ENCODE data around the gene RRP9. TPM values are rescaled to one million over a fixed set of nuclear protein-coding genes. Genes with fewer than 3 reads are reported as not detected.
A peak's percentile ranks its signal among the peaks of the same experiment; 100 is the strongest.
"Not testable (repeated sequence)": the region's sequence is repeated elsewhere in the genome, so short reads cannot be mapped to it uniquely, and the experiment has no call there.

The RRP9 gene
- total RNA-seq, 4 donors from 2014 or later = 7.1 to 29.5 (median 11.1) TPM

DNA sequence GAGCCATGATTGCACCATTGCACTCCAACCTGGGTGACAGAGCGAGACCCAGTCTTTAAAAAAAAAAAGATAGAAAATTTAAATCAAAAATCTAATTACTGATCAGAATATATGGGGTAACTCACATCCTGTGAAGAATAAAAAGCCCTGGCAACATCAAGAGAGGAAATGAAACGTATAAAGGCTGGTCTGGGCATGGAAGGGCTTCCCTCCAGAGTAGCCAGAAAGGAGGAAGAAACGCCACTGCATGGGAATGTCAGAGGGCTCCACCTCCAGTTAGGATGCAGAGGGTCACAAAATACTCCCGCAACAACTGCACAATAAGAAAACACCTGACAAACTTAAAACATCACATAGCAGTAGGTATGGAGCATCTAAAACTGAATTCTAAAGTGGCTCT, 33.7 kb downstream of the RRP9 start:
- intact Hi-C loops (cut with DNase I; ENCODE audit: low total_unique reads) (no loop called here), in situ Hi-C loops (cut with MboI; ENCODE audit: low pct_ligation_motif_present in 1 of 4, low pct_unique_long_range_greater_than_20kb in 1 of 4, low sequenced_read_pairs in 3 of 4) (no loop called here)
- WGBS, 2 donors (ENCODE audit: low coverage in 1 of 2) = 73 to 84% methylated on average over 3 to 4 of the region's 4 CpGs
- H3K9me3 ChIP-seq = no peaks in the 10 kb centered on the region
- DNase-seq = no peak
- no peak overlapping the region for H3K4me3 ChIP-seq
- H3K4me1 ChIP-seq = no peaks in the 10 kb centered on the region
- H3K27ac ChIP-seq = no peak overlapping the region
- no peaks in the 10 kb centered on the region for H3K36me3 ChIP-seq
- TF ChIP-seq EP300 (IDR thresholded peaks at IDR 0.05; ENCODE audit: low read depth) (no peak), POLR2A (IDR thresholded peaks at IDR 0.05) (no peak), POLR2AphosphoS5 (IDR thresholded peaks at IDR 0.05) (no peak)
- TF ChIP-seq, protein P1, sequence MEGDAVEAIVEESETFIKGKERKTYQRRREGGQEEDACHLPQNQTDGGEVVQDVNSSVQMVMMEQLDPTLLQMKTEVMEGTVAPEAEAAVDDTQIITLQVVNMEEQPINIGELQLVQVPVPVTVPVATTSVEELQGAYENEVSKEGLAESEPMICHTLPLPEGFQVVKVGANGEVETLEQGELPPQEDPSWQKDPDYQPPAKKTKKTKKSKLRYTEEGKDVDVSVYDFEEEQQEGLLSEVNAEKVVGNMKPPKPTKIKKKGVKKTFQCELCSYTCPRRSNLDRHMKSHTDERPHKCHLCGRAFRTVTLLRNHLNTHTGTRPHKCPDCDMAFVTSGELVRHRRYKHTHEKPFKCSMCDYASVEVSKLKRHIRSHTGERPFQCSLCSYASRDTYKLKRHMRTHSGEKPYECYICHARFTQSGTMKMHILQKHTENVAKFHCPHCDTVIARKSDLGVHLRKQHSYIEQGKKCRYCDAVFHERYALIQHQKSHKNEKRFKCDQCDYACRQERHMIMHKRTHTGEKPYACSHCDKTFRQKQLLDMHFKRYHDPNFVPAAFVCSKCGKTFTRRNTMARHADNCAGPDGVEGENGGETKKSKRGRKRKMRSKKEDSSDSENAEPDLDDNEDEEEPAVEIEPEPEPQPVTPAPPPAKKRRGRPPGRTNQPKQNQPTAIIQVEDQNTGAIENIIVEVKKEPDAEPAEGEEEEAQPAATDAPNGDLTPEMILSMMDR (IDR thresholded peaks at IDR 0.05) = no peak
- no peaks in the 10 kb centered on the region for H3K27me3 ChIP-seq

DNA sequence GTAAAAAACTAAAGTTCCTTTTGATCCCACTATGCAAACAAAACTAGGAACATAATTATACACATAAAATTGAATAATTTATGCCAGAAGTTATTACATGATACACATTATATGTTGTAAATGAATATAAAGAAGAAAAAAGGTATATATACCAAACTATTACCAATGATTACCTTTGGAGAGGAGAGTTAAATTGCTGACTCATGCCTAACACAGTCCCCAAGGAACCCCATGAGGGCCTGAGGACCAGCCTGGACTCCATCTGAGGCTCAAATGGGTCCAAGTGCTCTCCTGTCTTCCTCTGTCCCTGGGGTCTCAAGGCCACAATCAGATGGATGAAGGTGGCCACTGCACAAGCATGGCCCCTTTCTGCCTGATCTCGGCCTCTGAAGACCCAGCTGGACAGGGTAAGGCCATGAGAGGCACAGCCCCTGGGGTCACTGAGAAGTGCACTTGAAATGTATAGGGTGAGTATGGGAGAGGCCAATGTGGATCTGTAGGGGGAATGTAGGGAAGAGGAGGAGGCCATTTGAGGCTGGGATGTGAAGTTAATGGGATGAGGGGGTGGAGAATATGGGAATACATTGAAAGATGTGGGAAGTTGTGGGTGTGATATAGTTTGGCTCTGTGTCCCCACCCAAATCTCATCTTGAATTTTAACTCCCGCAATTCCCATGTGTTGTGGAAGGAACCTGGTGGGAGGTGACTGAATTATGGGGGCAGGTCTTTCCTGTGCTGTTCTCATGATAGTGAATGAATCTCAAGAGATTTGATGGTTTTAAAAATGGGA, 37.5 kb downstream of the RRP9 start:
- intact Hi-C loops (cut with DNase I; ENCODE audit: low total_unique reads) = no loop called here

DNA sequence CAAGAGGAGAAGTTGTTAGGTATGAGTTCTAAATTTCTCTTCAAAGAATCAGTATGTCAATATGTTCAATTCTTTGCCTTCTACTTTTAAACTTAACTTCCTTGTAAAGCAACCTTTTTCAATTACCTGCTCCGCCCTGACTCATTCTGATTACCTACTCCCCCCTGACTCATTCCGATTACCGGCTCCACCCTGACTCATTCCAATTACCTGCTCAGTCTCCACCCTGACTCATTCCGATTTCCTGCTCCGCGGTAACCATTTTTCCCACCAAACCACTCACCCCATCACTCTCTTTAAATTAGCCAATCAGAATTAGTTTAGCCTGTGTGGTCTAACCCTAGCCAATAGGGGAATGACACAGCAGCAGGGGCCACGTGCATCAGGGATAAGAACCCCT, 39.3 kb downstream of the RRP9 start:
- H3K27me3 ChIP-seq; H3K27ac ChIP-seq; H3K4me1 ChIP-seq; H3K4me3 ChIP-seq; in situ Hi-C loops (cut with MboI; ENCODE audit: low pct_ligation_motif_present in 1 of 4, low pct_unique_long_range_greater_than_20kb in 1 of 4, low sequenced_read_pairs in 3 of 4); H3K36me3 ChIP-seq; H3K9me3 ChIP-seq; intact Hi-C loops (cut with DNase I; ENCODE audit: low total_unique reads): not testable (repeated sequence)
- DNase-seq = peak; percentile 27
- 0 to 34% methylated on average over 1 to 7 of the region's 7 CpGs for WGBS, 2 donors (ENCODE audit: low coverage in 1 of 2)

More for the DNA sequence above, 37.5 kb downstream of the RRP9 start:
- Histone ChIP-seq H3K27ac (no peak overlapping the region), H3K36me3 (no peaks in the 10 kb centered on the region), H3K27me3 (no peaks in the 10 kb centered on the region), H3K4me3 (no peak overlapping the region), H3K9me3 (no peaks in the 10 kb centered on the region), H3K4me1 (no peaks in the 10 kb centered on the region)
- in situ Hi-C loops (cut with MboI; ENCODE audit: low pct_ligation_motif_present in 1 of 4, low pct_unique_long_range_greater_than_20kb in 1 of 4, low sequenced_read_pairs in 3 of 4) = no loop called here
- TF ChIP-seq POLR2A (IDR thresholded peaks at IDR 0.05) (no peak), EP300 (IDR thresholded peaks at IDR 0.05; ENCODE audit: low read depth) (no peak), POLR2AphosphoS5 (IDR thresholded peaks at IDR 0.05) (no peak)
- TF ChIP-seq, protein P1 (IDR thresholded peaks at IDR 0.05) = no peak
- 91% methylated on average over 2 of the region's 2 CpGs; no CpG with 5 or more reads in 1 of the 2 donors for WGBS, 2 donors (ENCODE audit: low coverage in 1 of 2)
- DNase-seq = no peak

DNA sequence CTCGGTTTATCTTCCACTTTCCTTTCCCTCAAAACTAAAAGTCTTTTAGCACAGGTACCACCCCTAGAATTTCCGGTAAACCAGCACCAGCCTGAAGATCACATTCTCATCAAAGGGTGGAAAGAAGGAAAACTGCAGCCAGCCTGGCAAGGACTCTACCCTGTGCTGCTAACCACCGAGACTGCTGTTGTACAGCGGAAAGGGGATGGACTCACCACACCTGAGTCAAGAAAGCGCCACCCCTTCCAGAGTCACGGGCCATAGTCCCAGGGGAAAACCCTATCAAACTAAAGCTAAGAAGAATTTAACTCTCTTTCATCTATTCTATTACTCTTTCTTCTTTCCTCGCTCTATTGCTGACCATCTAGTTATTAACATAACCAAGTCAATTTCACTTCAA, 41.7 kb downstream of the RRP9 start:
- H3K9me3 ChIP-seq; H3K4me1 ChIP-seq; H3K27ac ChIP-seq; H3K4me3 ChIP-seq; in situ Hi-C loops (cut with MboI; ENCODE audit: low pct_ligation_motif_present in 1 of 4, low pct_unique_long_range_greater_than_20kb in 1 of 4, low sequenced_read_pairs in 3 of 4); H3K27me3 ChIP-seq; intact Hi-C loops (cut with DNase I; ENCODE audit: low total_unique reads); DNase-seq; H3K36me3 ChIP-seq: not testable (repeated sequence)
- whole genome bisulfite sequencing, 2 donors (ENCODE audit: low coverage in 1 of 2) = 64 to 68% methylated on average over 7 of the region's 7 CpGs

DNA sequence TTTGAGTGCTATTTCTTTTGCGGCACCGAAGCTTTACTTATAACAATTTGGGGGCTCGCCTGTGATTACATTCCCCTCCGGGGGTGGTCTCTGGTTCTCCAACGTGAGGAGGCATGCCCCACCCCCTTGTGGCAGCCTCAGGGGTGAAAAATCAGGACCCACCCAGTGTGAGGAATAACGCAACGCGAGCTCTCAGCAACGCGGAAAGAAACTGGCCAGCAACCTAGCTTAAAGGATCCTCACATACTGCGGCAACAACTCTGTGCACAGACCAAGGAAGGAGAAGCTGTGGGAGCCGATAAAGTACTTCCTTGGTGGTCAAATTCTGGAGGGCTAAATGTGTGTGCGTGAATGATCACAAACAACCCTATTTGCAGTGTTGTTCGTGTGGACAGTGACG, 44.3 kb downstream of the RRP9 start:
- Histone ChIP-seq H3K27me3 (no peaks in the 10 kb centered on the region), H3K4me3 (no peak overlapping the region), H3K9me3 (no peaks in the 10 kb centered on the region), H3K36me3 (no peaks in the 10 kb centered on the region), H3K27ac (no peak overlapping the region), H3K4me1 (no peaks in the 10 kb centered on the region)
- no peak for TF ChIP-seq POLR2A (IDR thresholded peaks at IDR 0.05)
- no peak for TF ChIP-seq EP300 (IDR thresholded peaks at IDR 0.05; ENCODE audit: low read depth)
- TF ChIP-seq, protein P1 (IDR thresholded peaks at IDR 0.05) = no peak
- TF ChIP-seq POLR2AphosphoS5 (IDR thresholded peaks at IDR 0.05) = no peak
- in situ Hi-C loops (cut with MboI; ENCODE audit: low pct_ligation_motif_present in 1 of 4, low pct_unique_long_range_greater_than_20kb in 1 of 4, low sequenced_read_pairs in 3 of 4) = no loop called here
- intact Hi-C loops (cut with DNase I; ENCODE audit: low total_unique reads) = no loop called here
- DNase-seq = no peak
- 87 to 100% methylated on average over 1 to 15 of the region's 15 CpGs for WGBS, 2 donors (ENCODE audit: low coverage in 1 of 2)
